A673 (cell line): ENCODE data around the gene TSPEAR. TPM values are rescaled to one million over a fixed set of nuclear protein-coding genes. Genes with fewer than 3 reads are reported as not detected.

ENCODE experiments used
- BruUV-seq: library from RNA; stranded (reverse); fragments of 400-500 nt; replicated peaks from 2 replicates; lab custom pipeline; 2021; lab: Mats Ljungman, UMichigan
- CTCF ChIA-PET: fragments of 300-600 bp; sonication (Branson Sonifier 250); formaldehyde crosslinking; loops from one replicate; lab custom pipeline; 2022; ENCODE audit warnings: antibody characterized with exemption; lab: Charles Lee
- POLR2A ChIA-PET: fragments of 300-600 bp; sonication (Branson Sonifier 250); formaldehyde crosslinking; loops from one replicate; lab custom pipeline; 2022; ENCODE audit warnings: antibody characterized with exemption; ENCODE audit not compliant: low non-redundant PET; lab: Charles Lee
- DNase-seq: peaks from one replicate; pipeline ENCODE4 v3.0.0-alpha.2; 2015; ENCODE audit warnings: low spot score
- H3K27ac ChIP-seq: fragments of 200-600 bp; sonication (generic); 2 replicates; pipeline ENCODE4 v1.5.1; 2016; ENCODE audit warnings: mixed run types, low read depth, mild to moderate bottlenecking, mixed read lengths, antibody characterized with exemption, low read length; ENCODE audit not compliant: poor library complexity, severe bottlenecking
- H3K27me3 ChIP-seq: fragments of 200-600 bp; sonication (generic); replicated peaks from 2 replicates; pipeline ENCODE4 v1.6.1; 2017; ENCODE audit warnings: mixed run types, low read depth, mild to moderate bottlenecking, mixed read lengths, antibody characterized with exemption, low read length; ENCODE audit not compliant: insufficient read depth, poor library complexity
- H3K36me3 ChIP-seq: fragments of 200-600 bp; sonication (generic); 2 replicates; pipeline ENCODE4 v1.6.1; 2016; ENCODE audit warnings: mixed run types, mild to moderate bottlenecking, mixed read lengths, antibody characterized with exemption, low read length; ENCODE audit not compliant: insufficient read depth, poor library complexity, severe bottlenecking
- H3K4me1 ChIP-seq: fragments of 200-600 bp; sonication (generic); 2 replicates; pipeline ENCODE4 v1.6.1; 2017; ENCODE audit warnings: mixed run types, mild to moderate bottlenecking, mixed read lengths, antibody characterized with exemption, low read length; ENCODE audit not compliant: insufficient read depth, poor library complexity, severe bottlenecking
- H3K4me3 ChIP-seq: fragments of 200-600 bp; sonication (generic); 2 replicates; pipeline ENCODE4 v1.5.1; 2016; ENCODE audit warnings: low read depth, mixed run types, mild to moderate bottlenecking, mixed read lengths, low read length; ENCODE audit not compliant: poor library complexity, severe bottlenecking
- H3K9me3 ChIP-seq: fragments of 200-600 bp; sonication (generic); 2 replicates; pipeline ENCODE4 v1.6.1; 2016; ENCODE audit warnings: mixed run types, low read depth, mild to moderate bottlenecking, mixed read lengths, antibody characterized with exemption, low read length; ENCODE audit not compliant: poor library complexity, severe bottlenecking
- CTCF ChIP-seq: fragments of 300-800, 200-600 bp; sonication (generic); conservative IDR thresholded peaks from 2 replicates; pipeline ENCODE4 v1.5.1; 2017; ENCODE audit warnings: low read depth, mild to moderate bottlenecking, antibody characterized with exemption, low read length, moderate library complexity, mixed read lengths
- EZH2 ChIP-seq: fragments of 200-600 bp; sonication (generic); IDR thresholded peaks from 2 replicates; pipeline ENCODE4 v1.6.1; 2017; ENCODE audit warnings: borderline replicate concordance, low read depth, mild to moderate bottlenecking, mixed read lengths, antibody characterized with exemption, low read length; ENCODE audit not compliant: poor library complexity, severe bottlenecking
- intact Hi-C: fragments of 100-400 bp; cut with micrococcal nuclease; formaldehyde crosslinking; loops from one replicate; pipeline ENCODE4 v1.10.0; 2022; ENCODE audit not compliant: unreplicated experiment
- total RNA-seq: library from RNA; stranded (reverse); gene quantifications from 2 replicates; pipeline ENCODE4 v1.2.3, GENCODE V29; 2021

TSPEAR gene
- total RNA-seq, 1 experiment from 2014 or later, result 8.3 TPM

DNA sequence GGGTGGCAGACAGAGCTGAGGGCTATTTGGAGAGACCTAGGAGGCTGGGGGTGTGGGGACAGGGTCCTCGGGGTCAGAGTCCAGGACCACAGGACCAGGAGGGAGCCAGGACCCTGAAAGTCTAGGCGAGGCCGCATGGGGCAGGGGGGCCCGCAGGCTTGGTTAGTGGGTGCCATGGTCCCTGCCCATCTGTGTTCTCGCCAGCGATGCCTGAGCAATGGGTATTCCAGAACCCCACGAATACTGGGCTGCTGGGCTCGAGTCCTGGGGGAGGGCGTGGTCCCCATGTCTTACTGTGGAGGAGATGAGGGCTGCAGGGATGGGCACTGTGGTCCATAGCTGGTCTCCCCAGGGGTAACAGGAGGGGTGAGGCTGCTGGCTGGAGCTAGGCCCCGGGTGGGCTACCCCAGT is 121.1 kb downstream of the TSPEAR start:
- Histone ChIP-seq H3K27me3 (no peaks in the 10 kb centered on the region), H3K4me3 (no peak overlapping the region), H3K36me3 (no peaks in the 10 kb centered on the region), H3K9me3 (no peaks in the 10 kb centered on the region), H3K27ac (no peak overlapping the region), H3K4me1 (no peaks in the 10 kb centered on the region)
- TF ChIP-seq CTCF (no peak), EZH2 (no peak)
- POLR2A ChIA-PET, result no interaction called here
- BruUV-seq, result no TSS peak
- CTCF ChIA-PET, result no interaction called here
- DNase-seq, result no peak
- intact Hi-C loops, result no loop called here

DNA sequence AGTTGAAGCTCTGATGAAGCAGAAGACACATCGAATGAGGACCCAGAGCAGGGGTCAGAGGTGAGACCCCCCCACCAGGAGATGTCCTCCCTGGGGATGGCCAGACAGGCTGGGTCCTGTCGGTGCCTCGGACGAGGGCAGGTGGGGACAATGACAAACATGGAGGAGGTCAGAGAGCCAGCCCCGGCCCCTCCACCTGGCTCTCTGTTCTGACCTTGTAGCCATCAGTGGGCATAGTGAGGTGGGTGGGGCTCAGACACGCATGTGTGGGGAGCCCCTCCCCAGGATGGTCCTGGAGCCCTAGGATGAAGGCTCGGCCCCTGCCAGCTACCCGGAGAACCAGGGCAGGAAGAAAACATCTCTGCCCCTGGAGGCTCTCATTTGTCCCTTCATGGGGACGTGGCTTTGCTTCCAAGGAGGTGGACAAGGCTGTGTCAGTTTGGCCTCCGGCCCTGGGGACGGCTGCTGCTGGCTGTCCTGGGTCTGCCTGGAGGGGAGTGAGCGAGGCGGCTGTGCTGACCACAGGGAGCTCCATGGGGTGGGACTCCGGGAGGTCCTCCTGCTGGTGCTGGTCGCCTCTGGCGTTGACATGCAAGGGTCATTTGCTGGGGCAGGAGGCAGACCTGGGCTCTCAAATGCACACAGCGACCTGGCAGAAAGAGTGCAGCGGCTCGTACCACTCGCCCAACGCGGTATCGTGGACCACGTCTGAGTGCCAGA is 121.6 kb downstream of the TSPEAR start:
- POLR2A ChIA-PET, result no interaction called here
- CTCF ChIA-PET, result no interaction called here
- TF ChIP-seq CTCF (no peak), EZH2 (no peak)
- no peaks in the 10 kb centered on the region for H3K27me3 ChIP-seq
- no TSS peak for BruUV-seq
- no peak for DNase-seq
- no peaks in the 10 kb centered on the region for H3K36me3 ChIP-seq
- no peaks in the 10 kb centered on the region for H3K9me3 ChIP-seq
- intact Hi-C loops, result no loop called here
- H3K27ac ChIP-seq, result no peak overlapping the region
- H3K4me3 ChIP-seq, result no peak overlapping the region
- H3K4me1 ChIP-seq, result no peaks in the 10 kb centered on the region

GRCh38 chr21:44589094-44589493 is 122.3 kb downstream of the TSPEAR start:
- ChIA-PET CTCF (no interaction called here), POLR2A (no interaction called here)
- Histone ChIP-seq H3K4me3 (no peak overlapping the region), H3K4me1 (no peaks in the 10 kb centered on the region), H3K36me3 (no peaks in the 10 kb centered on the region), H3K27me3 (no peaks in the 10 kb centered on the region), H3K27ac (no peak overlapping the region), H3K9me3 (no peaks in the 10 kb centered on the region)
- TF ChIP-seq CTCF, result no peak
- no peak for TF ChIP-seq EZH2
- no peak for DNase-seq
- BruUV-seq, result no TSS peak
- intact Hi-C loops, result no loop called here
